Measurements from ENCODE around the gene NME3. TPM values are rescaled to one million over a fixed set of nuclear protein-coding genes. Genes with fewer than 3 reads are reported as not detected.

NME3 gene
- total and polyA plus RNA-seq, 10 of the 15 experiments (the other 5 are each of a cell fraction or from before 2014, with no cell fraction given) = 0.61 to 55.5 (median 26.5) TPM

DNA sequence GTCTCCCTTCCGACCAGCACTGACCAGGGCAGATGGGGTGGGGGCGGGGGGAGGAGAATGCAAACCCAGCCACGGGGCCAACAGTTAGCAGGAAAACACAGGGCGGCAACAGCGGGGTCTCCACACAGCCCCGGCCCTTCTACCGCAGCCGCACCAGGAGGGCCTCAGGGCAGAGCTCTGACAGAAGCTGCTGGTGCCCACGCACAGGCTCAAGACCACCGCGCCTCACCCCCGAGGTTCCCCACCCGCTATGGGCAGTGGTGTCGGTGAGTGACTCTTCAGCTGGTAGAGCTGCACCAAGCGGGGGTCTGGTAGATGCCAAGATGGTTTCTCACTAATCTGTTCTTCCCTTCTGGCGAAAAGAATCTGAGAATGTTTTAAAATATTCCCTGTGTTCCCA, 39.2 kb upstream of the NME3 start:
- in situ Hi-C loops (cut with MboI) = no loop called here

More for the DNA sequence above, 39.2 kb upstream of the NME3 start:
- intact Hi-C loops (cut with micrococcal nuclease; ENCODE audit: unreplicated experiment) = no loop called here
- H3K27me3 ChIP-seq (replicated peaks in 1 of 2; ENCODE audit: control insufficient read depth in 2 of 2, insufficient read depth in 2 of 2, low read length in 1 of 2) = no peaks in the 10 kb centered on the region
- WGBS (ENCODE audit: insufficient coverage, insufficient replicate concordance, low lambda C conversion rate, missing lambda C conversion rate) = 87% methylated on average over 15 of the region's 16 CpGs
- no peak for FAIRE-seq
- no peak for ATAC-seq
- H2AFZ ChIP-seq (ENCODE audit: control insufficient read depth, low read depth, low read length) = no peak overlapping the region
- H4K20me1 ChIP-seq (ENCODE audit: control insufficient read depth, insufficient read depth) = no peaks in the 10 kb centered on the region
- H3K4me1 ChIP-seq (ENCODE audit: control insufficient read depth, insufficient read depth, low read length) = no peaks in the 10 kb centered on the region
- H3K36me3 ChIP-seq (ENCODE audit: control insufficient read depth in 2 of 2, insufficient read depth in 2 of 2, low read length in 1 of 2) = peaks cover 0 to 1% of the 10 kb centered on the region in 2 experiments; a peak in 3 of 4 replicates
- RAD21 ChIA-PET (ENCODE audit: unreplicated experiment) = no interaction called here
- BruUV-seq (replicated peaks) = no TSS peak
- H3K4me3 ChIP-seq = no peak overlapping the region
- no peak for TF ChIP-seq RFX5 (IDR thresholded peaks at IDR 0.05; ENCODE audit: low read depth, low read length)
- TF ChIP-seq TCF7 (IDR thresholded peaks at IDR 0.05; ENCODE audit: borderline replicate concordance) = no peak
- TF ChIP-seq EGR1 (IDR thresholded peaks at IDR 0.05; ENCODE audit: borderline replicate concordance in 1 of 2, low read depth in 2 of 2, low read length in 2 of 2) = no peak
- TF ChIP-seq, protein P1, sequence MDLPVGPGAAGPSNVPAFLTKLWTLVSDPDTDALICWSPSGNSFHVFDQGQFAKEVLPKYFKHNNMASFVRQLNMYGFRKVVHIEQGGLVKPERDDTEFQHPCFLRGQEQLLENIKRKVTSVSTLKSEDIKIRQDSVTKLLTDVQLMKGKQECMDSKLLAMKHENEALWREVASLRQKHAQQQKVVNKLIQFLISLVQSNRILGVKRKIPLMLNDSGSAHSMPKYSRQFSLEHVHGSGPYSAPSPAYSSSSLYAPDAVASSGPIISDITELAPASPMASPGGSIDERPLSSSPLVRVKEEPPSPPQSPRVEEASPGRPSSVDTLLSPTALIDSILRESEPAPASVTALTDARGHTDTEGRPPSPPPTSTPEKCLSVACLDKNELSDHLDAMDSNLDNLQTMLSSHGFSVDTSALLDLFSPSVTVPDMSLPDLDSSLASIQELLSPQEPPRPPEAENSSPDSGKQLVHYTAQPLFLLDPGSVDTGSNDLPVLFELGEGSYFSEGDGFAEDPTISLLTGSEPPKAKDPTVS (IDR thresholded peaks at IDR 0.05; ENCODE audit: low read depth, low read length) = no peak
- TF ChIP-seq, protein P2, sequence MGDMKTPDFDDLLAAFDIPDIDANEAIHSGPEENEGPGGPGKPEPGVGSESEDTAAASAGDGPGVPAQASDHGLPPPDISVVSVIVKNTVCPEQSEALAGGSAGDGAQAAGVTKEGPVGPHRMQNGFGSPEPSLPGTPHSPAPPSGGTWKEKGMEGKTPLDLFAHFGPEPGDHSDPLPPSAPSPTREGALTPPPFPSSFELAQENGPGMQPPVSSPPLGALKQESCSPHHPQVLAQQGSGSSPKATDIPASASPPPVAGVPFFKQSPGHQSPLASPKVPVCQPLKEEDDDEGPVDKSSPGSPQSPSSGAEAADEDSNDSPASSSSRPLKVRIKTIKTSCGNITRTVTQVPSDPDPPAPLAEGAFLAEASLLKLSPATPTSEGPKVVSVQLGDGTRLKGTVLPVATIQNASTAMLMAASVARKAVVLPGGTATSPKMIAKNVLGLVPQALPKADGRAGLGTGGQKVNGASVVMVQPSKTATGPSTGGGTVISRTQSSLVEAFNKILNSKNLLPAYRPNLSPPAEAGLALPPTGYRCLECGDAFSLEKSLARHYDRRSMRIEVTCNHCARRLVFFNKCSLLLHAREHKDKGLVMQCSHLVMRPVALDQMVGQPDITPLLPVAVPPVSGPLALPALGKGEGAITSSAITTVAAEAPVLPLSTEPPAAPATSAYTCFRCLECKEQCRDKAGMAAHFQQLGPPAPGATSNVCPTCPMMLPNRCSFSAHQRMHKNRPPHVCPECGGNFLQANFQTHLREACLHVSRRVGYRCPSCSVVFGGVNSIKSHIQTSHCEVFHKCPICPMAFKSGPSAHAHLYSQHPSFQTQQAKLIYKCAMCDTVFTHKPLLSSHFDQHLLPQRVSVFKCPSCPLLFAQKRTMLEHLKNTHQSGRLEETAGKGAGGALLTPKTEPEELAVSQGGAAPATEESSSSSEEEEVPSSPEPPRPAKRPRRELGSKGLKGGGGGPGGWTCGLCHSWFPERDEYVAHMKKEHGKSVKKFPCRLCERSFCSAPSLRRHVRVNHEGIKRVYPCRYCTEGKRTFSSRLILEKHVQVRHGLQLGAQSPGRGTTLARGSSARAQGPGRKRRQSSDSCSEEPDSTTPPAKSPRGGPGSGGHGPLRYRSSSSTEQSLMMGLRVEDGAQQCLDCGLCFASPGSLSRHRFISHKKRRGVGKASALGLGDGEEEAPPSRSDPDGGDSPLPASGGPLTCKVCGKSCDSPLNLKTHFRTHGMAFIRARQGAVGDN (IDR thresholded peaks at IDR 0.05) = no peak
- TF ChIP-seq SREBF1 (IDR thresholded peaks at IDR 0.05; ENCODE audit: low read length) = no peak
- TF ChIP-seq NRF1 (conservative IDR thresholded peaks at IDR 0.05; ENCODE audit: low read depth, low read length) = no peak
- no peak for TF ChIP-seq NR2F1 (conservative IDR thresholded peaks at IDR 0.05)
- TF ChIP-seq, protein P3, sequence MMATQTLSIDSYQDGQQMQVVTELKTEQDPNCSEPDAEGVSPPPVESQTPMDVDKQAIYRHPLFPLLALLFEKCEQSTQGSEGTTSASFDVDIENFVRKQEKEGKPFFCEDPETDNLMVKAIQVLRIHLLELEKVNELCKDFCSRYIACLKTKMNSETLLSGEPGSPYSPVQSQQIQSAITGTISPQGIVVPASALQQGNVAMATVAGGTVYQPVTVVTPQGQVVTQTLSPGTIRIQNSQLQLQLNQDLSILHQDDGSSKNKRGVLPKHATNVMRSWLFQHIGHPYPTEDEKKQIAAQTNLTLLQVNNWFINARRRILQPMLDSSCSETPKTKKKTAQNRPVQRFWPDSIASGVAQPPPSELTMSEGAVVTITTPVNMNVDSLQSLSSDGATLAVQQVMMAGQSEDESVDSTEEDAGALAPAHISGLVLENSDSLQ (IDR thresholded peaks at IDR 0.05) = no peak
- CTCF ChIA-PET = interaction anchor here (0.7 kb wide), 1 partner anchor 119 kb away, joined by 3 read pairs; no protein-coding TSS in a partner anchor
- no peaks in the 10 kb centered on the region for H3K79me2 ChIP-seq (ENCODE audit: control insufficient read depth, insufficient read depth, low read length)
- SMC1A ChIA-PET (ENCODE audit: uncharacterized antibody, unreplicated experiment) = no interaction called here
- no peak overlapping the region for H3K27ac ChIP-seq (ENCODE audit: control insufficient read depth, insufficient read depth)
- H3K9me3 ChIP-seq (replicated peaks; ENCODE audit: control insufficient read depth, insufficient read depth, low read length) = no peaks in the 10 kb centered on the region; the same call in 2 of the 3 replicates
- POLR2A ChIA-PET = no interaction called here
- H3K4me2 ChIP-seq (ENCODE audit: control insufficient read depth, insufficient read depth) = no peak overlapping the region
- DNase-seq (ENCODE audit: low read depth, low spot score) = no peak
- no peak overlapping the region for H3K9ac ChIP-seq (ENCODE audit: control insufficient read depth, insufficient read depth, low read length)

Data from GM12878 (cell line).